ENCODE data around the gene DSTYK.

- TF ChIP-seq, protein P1, sequence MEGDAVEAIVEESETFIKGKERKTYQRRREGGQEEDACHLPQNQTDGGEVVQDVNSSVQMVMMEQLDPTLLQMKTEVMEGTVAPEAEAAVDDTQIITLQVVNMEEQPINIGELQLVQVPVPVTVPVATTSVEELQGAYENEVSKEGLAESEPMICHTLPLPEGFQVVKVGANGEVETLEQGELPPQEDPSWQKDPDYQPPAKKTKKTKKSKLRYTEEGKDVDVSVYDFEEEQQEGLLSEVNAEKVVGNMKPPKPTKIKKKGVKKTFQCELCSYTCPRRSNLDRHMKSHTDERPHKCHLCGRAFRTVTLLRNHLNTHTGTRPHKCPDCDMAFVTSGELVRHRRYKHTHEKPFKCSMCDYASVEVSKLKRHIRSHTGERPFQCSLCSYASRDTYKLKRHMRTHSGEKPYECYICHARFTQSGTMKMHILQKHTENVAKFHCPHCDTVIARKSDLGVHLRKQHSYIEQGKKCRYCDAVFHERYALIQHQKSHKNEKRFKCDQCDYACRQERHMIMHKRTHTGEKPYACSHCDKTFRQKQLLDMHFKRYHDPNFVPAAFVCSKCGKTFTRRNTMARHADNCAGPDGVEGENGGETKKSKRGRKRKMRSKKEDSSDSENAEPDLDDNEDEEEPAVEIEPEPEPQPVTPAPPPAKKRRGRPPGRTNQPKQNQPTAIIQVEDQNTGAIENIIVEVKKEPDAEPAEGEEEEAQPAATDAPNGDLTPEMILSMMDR (IDR thresholded peaks at IDR 0.05) = no peak
- no peak for TF ChIP-seq POLR2A (IDR thresholded peaks at IDR 0.05)
Observed at GRCh38 chr1:205229916-205230700, 18.6 kb upstream of the DSTYK start.
